IMR-90 (cell line): ENCODE data around the gene GAL. TPM values are rescaled to one million over a fixed set of nuclear protein-coding genes. Genes with fewer than 3 reads are reported as not detected.

Experiments used
- ATAC-seq: fragments of 200-7000 bp; cut with Tn5 transposase; 2 replicates; pipeline ENCODE4 v1.9.1; 2020; ENCODE audit warnings: low read depth, mild to moderate bottlenecking, moderate library complexity
- BruUV-seq: library from RNA; stranded (reverse); fragments of 400-500 nt; replicated peaks from 2 replicates; lab custom pipeline; 2021; lab: Mats Ljungman, UMichigan
- CTCF ChIA-PET: fragments of 300-600 bp; formaldehyde crosslinking; extraction: SDS; loops from one replicate; lab custom pipeline; 2021; ENCODE audit warnings: antibody characterized with exemption; lab: Yijun Ruan, JAX
- POLR2A ChIA-PET: fragments of 300-600 bp; sonication (Branson Sonifier 250); formaldehyde crosslinking; loops from one replicate; lab custom pipeline; 2022; ENCODE audit warnings: antibody characterized with exemption; ENCODE audit not compliant: unreplicated experiment; lab: Charles Lee
- DNase-seq: peaks from one replicate; pipeline ENCODE4 v3.0.0; 2013
- H2AFZ ChIP-seq: replicated peaks from 2 replicates; pipeline ENCODE3; 2013; ENCODE audit warnings: low read length, mild to moderate bottlenecking; ENCODE audit not compliant: poor library complexity
- H2AK5ac ChIP-seq: 2 replicates; pipeline ENCODE4 v1.6.1; 2013; ENCODE audit warnings: low read depth, low read length, inconsistent platforms
- H2AK9ac ChIP-seq: replicated peaks from 2 replicates; pipeline ENCODE3; 2013; ENCODE audit warnings: mild to moderate bottlenecking, low read depth, low read length, moderate library complexity; ENCODE audit not compliant: poor library complexity
- H2BK120ac ChIP-seq: 2 replicates; pipeline ENCODE4 v1.6.1; 2013; ENCODE audit warnings: low read depth, low read length, inconsistent platforms
- H2BK15ac ChIP-seq: 3 replicates; pipeline ENCODE4 v1.6.1; 2013; ENCODE audit warnings: low read depth, low read length, inconsistent platforms
- H2BK20ac ChIP-seq: 2 replicates; pipeline ENCODE4 v1.6.1; 2013; ENCODE audit warnings: low read depth, mild to moderate bottlenecking, inconsistent platforms, low read length, moderate library complexity
- H2BK5ac ChIP-seq: 2 replicates; pipeline ENCODE4 v1.6.1; 2013; ENCODE audit warnings: mild to moderate bottlenecking, low read depth, low read length, inconsistent platforms; ENCODE audit not compliant: poor library complexity, severe bottlenecking
- H3K14ac ChIP-seq: replicated peaks from 2 replicates; pipeline ENCODE4 v1.6.1; 2013; ENCODE audit warnings: low read depth, low read length, inconsistent platforms
- H3K18ac ChIP-seq: 2 replicates; pipeline ENCODE4 v1.6.1; 2013; ENCODE audit warnings: low read depth, low read length, control low read depth
- H3K23ac ChIP-seq: 2 replicates; pipeline ENCODE4 v1.6.1; 2013; ENCODE audit warnings: low read depth, low read length, inconsistent platforms
- H3K27ac ChIP-seq: 2 replicates; pipeline ENCODE4 v1.5.1; 2013; ENCODE audit warnings: mild to moderate bottlenecking, control low read depth, low read length; ENCODE audit not compliant: insufficient read depth
- H3K27me3 ChIP-seq: 2 replicates; pipeline ENCODE4 v1.6.1; 2013; ENCODE audit warnings: low read length; ENCODE audit not compliant: control insufficient read depth, insufficient read depth
- H3K36me3 ChIP-seq: 2 replicates; pipeline ENCODE4 v1.6.1; 2013; ENCODE audit warnings: low read length, mixed read lengths; ENCODE audit not compliant: control insufficient read depth, insufficient read depth
- H3K4ac ChIP-seq: 2 replicates; pipeline ENCODE4 v1.6.1; 2013; ENCODE audit warnings: low read depth, low read length, inconsistent platforms
- H3K4me1 ChIP-seq: 2 replicates; pipeline ENCODE4 v1.6.1; 2013; ENCODE audit warnings: low read length, mixed read lengths; ENCODE audit not compliant: control insufficient read depth, insufficient read depth
- H3K4me2 ChIP-seq: 2 replicates; pipeline ENCODE4 v1.6.1; 2013; ENCODE audit warnings: low read depth, mild to moderate bottlenecking, control low read depth, low read length, moderate library complexity
- H3K4me3 ChIP-seq: 2 replicates; pipeline ENCODE4 v1.5.1; 2013; ENCODE audit warnings: low read depth, mild to moderate bottlenecking, control low read depth, low read length, moderate library complexity; ENCODE audit not compliant: insufficient read depth
- H3K56ac ChIP-seq: 2 replicates; pipeline ENCODE4 v1.6.1; 2013; ENCODE audit warnings: low read length, inconsistent platforms; ENCODE audit not compliant: insufficient read depth; ENCODE audit errors: extremely low read depth
- H3K79me1 ChIP-seq, 2 experiments: 2 replicates each; pipeline ENCODE4 v1.6.1; 2013; ENCODE audit warnings: low read length in 2 of 2, inconsistent platforms in 1 of 2, low read depth in 1 of 2
- H3K9ac ChIP-seq: 2 replicates; pipeline ENCODE4 v1.6.1; 2013; ENCODE audit warnings: low read depth, low read length, control low read depth
- H3K9me1 ChIP-seq: 2 replicates; pipeline ENCODE4 v1.6.1; 2013; ENCODE audit warnings: low read length, inconsistent platforms; ENCODE audit not compliant: insufficient read depth
- H3K9me3 ChIP-seq: 2 replicates; pipeline ENCODE4 v1.6.1; 2013; ENCODE audit warnings: low read length; ENCODE audit not compliant: control insufficient read depth, insufficient read depth
- H4K20me1 ChIP-seq: 2 replicates; pipeline ENCODE4 v1.6.1; 2013; ENCODE audit warnings: low read length, inconsistent platforms; ENCODE audit not compliant: insufficient read depth
- H4K5ac ChIP-seq: 2 replicates; pipeline ENCODE4 v1.6.1; 2013; ENCODE audit warnings: mild to moderate bottlenecking, low read depth, low read length, control low read depth
- H4K8ac ChIP-seq, 2 experiments: 2 replicates each; pipeline ENCODE4 v1.6.1; 2013; ENCODE audit warnings: low read depth in 2 of 2, low read length in 2 of 2, control low read depth in 1 of 2, inconsistent platforms in 1 of 2
- H4K91ac ChIP-seq: 2 replicates; pipeline ENCODE4 v1.6.1; 2013; ENCODE audit warnings: low read depth, low read length, inconsistent platforms; ENCODE audit not compliant: insufficient read depth
- BHLHE40 ChIP-seq: fragments of 150-350 bp; IDR thresholded peaks from 2 replicates; pipeline ENCODE4 v1.6.1; 2016; ENCODE audit warnings: mild to moderate bottlenecking, low read depth, low read length
- CEBPB ChIP-seq: IDR thresholded peaks from 2 replicates; pipeline ENCODE4 v1.6.1; 2012; ENCODE audit warnings: low read depth, low read length, improper control_type of control experiment
- CTCF ChIP-seq: conservative IDR thresholded peaks from 2 replicates; pipeline ENCODE4 v1.5.1; 2012; ENCODE audit warnings: mild to moderate bottlenecking, low read depth, low read length, improper control_type of control experiment
- RCOR1 ChIP-seq: IDR thresholded peaks from 2 replicates; pipeline ENCODE4 v1.6.1; 2012; ENCODE audit warnings: mild to moderate bottlenecking, low read length, improper control_type of control experiment; ENCODE audit not compliant: insufficient replicate concordance
- SMC3 ChIP-seq: fragments of 150-350 bp; IDR thresholded peaks from 2 replicates; pipeline ENCODE4 v1.6.1; 2016; ENCODE audit warnings: low read depth, mild to moderate bottlenecking, antibody characterized with exemption, low read length, moderate library complexity
- WGBS, 2 experiments: methylation state at CpG; one replicate each; pipeline versions ENCODE4 v1.1.5 to v1.1.7; 2013; ENCODE audit warnings: missing lambda C conversion rate in 2 of 2; ENCODE audit not compliant: insufficient read length in 1 of 2; ENCODE audit errors: extremely low coverage in 2 of 2; 5-methylcytosine and 5-hydroxymethylcytosine counted together
- dilution Hi-C: fragments of 300-500 bp; cut with HindIII; formaldehyde crosslinking; loops from one replicate; pipeline ENCODE4 v1.14.3; 2018; ENCODE audit warnings: low sequenced_read_pairs; ENCODE audit not compliant: unreplicated experiment
- in situ Hi-C: fragments of 300-500 bp; cut with MboI; formaldehyde crosslinking; loops from 3 replicates; pipeline ENCODE4 v1.14.3; 2019; ENCODE audit warnings: low sequenced_read_pairs, inconsistent platforms, mixed read lengths
- intact Hi-C: fragments of 100-400 bp; cut with micrococcal nuclease; formaldehyde crosslinking; loops from 2 replicates; pipeline ENCODE4 v1.10.0; 2022
- polyA plus RNA-seq, 3 experiments: library from polyadenylated mRNA; depleted of rRNA; stranded (reverse); fragments of >200 nt; gene quantifications; 2 replicates each; pipeline ENCODE4 v1.2.3, GENCODE V29; 2012; ENCODE audit warnings: low replicate concordance in 1 of 3
- total RNA-seq: library from RNA; depleted of rRNA; stranded (reverse); fragments of >200 nt; gene quantifications from 2 replicates; pipeline ENCODE4 v1.2.3, GENCODE V29; 2012

The GAL gene
- total and polyA plus RNA-seq, 2 of the 4 experiments (the other 2 are of a cell fraction), result 2.0 TPM; not detected in 1

GRCh38 chr11:68670208-68670992 lies 13.9 kb upstream of the GAL start:
- Histone ChIP-seq H3K18ac (no peak overlapping the region), H3K56ac (no peak overlapping the region), H3K27me3 (peaks cover 20% of the 10 kb centered on the region), H2BK5ac (no peak overlapping the region), H2AK5ac (no peak overlapping the region), H3K9me1 (no peaks in the 10 kb centered on the region), H4K5ac (no peak overlapping the region), H2AFZ (no peak overlapping the region), H2BK120ac (no peak overlapping the region), H2BK15ac (no peak overlapping the region), H3K9me3 (peaks cover 14% of the 10 kb centered on the region), H2AK9ac (peak overlapping the region; percentile 42), H3K4me3 (no peak overlapping the region), H3K4me2 (no peak overlapping the region), H3K27ac (no peak overlapping the region), H3K79me1 (no peaks in the 10 kb centered on the region), H4K91ac (no peak overlapping the region), H3K14ac (no peak overlapping the region), H3K23ac (no peak overlapping the region), H3K9ac (no peak overlapping the region), H4K20me1 (no peaks in the 10 kb centered on the region), H3K4me1 (no peaks in the 10 kb centered on the region), H4K8ac (no peak overlapping the region), H2BK20ac (no peak overlapping the region), H3K36me3 (no peaks in the 10 kb centered on the region), H3K4ac (no peak overlapping the region)
- POLR2A ChIA-PET, result no interaction called here
- no TSS peak for BruUV-seq
- 84% methylated on average over 15 of the region's 33 CpGs; no CpG with 5 or more reads in 1 of the 2 experiments for WGBS, 2 experiments
- in situ Hi-C loops (no loop called here), intact Hi-C loops (no loop called here), dilution Hi-C loops (no loop called here)
- no peak for TF ChIP-seq CEBPB
- TF ChIP-seq BHLHE40, result no peak
- no peak for TF ChIP-seq SMC3
- TF ChIP-seq CTCF, result no peak
- no peak for TF ChIP-seq RCOR1
- ATAC-seq (no peak), DNase-seq (no peak)
- CTCF ChIA-PET, result no interaction called here
